ENCODE data around the gene IKBKE.

Gene IKBKE

DNA sequence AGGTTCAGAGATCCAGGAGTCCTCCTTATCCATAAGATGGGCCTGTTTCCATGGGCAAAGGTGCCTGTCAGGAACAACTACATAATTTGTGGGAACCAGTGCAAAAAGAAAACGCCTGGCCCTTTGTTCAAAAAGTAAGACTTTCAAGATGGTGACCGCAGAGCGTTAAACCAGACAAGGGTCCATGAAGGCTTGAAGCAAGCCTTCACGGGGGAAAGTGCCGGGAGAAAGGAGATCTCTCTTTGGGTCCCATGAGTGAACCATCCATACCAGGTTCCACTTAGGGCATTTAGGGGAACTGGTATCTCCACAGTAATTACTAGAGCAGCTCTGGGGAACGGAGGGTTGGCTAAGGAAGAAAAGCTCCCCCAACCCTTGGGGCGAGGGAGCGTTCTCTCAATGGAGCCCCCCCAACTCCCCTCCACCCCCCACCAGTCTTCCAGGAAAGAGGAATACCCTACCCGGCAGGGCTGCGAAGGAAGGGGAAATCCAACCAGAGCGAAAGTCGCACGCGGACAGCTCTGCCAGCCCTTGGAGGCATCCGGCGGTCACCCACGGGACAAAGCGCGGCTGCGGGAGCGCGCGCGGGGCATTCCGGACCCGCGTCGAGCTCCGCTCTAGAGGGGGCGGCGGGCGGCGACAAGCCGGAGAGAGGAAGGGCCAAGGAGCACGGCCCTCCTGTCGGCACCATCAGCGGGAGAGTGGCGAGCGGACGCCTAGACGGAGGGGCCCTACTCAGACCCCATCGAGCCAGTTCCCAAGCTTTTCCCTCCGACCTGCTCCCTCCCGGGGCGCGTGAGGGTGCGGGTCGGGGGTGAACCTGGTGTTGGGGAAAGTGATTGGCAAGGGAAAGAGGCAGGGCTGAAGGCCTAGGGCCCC is 36.4 kb downstream of the IKBKE start:
- peak; percentile 59 for DNase-seq (ENCODE audit: low spot score)
- in situ Hi-C loops (cut with MboI; ENCODE audit: low pct_unique_long_range_greater_than_20kb, low sequenced_read_pairs, unreplicated experiment), result no loop called here
- TF ChIP-seq, protein P1, sequence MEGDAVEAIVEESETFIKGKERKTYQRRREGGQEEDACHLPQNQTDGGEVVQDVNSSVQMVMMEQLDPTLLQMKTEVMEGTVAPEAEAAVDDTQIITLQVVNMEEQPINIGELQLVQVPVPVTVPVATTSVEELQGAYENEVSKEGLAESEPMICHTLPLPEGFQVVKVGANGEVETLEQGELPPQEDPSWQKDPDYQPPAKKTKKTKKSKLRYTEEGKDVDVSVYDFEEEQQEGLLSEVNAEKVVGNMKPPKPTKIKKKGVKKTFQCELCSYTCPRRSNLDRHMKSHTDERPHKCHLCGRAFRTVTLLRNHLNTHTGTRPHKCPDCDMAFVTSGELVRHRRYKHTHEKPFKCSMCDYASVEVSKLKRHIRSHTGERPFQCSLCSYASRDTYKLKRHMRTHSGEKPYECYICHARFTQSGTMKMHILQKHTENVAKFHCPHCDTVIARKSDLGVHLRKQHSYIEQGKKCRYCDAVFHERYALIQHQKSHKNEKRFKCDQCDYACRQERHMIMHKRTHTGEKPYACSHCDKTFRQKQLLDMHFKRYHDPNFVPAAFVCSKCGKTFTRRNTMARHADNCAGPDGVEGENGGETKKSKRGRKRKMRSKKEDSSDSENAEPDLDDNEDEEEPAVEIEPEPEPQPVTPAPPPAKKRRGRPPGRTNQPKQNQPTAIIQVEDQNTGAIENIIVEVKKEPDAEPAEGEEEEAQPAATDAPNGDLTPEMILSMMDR (IDR thresholded peaks at IDR 0.05; ENCODE audit: extremely low read depth, insufficient read depth, missing control alignments), result no peak

DNA sequence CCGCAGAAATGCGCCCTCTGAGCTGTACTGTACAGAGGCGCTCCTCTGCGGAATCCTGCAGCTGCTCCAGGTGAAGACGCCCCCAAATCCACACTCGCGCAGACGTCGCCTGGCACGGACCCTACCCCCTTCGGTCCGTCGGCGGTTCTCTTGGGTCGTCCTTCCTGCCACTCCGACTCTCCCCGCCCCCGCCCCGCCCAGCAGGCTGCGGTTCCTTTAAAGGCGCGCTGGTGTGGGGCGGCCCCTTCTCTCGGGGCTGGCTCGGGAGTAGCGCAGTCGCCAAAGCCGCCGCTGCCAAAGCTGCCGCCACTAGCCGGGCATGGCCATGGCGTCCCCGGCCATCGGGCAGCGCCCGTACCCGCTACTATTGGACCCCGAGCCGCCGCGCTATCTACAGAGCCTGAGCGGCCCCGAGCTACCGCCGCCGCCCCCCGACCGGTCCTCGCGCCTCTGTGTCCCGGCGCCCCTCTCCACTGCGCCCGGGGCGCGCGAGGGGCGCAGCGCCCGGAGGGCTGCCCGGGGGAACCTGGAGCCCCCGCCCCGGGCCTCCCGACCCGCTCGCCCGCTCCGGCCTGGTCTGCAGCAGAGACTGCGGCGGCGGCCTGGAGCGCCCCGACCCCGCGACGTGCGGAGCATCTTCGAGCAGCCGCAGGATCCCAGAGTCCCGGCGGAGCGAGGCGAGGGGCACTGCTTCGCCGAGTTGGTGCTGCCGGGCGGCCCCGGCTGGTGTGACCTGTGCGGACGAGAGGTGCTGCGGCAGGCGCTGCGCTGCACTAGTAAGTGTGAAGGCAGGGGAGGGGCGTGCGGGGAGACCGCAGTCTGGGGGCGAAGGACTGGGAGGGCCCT is 37.2 kb downstream of the IKBKE start, which contains the start of gene RASSF5:
TSS of gene RASSF5 (plus strand) at position 248 of the 846 bp plus-strand sequence. CDS start at position 320, 72 bp downstream.
- in situ Hi-C loops (cut with MboI; ENCODE audit: low pct_unique_long_range_greater_than_20kb, low sequenced_read_pairs, unreplicated experiment), result no loop called here
- peak; percentile 92 for DNase-seq (ENCODE audit: low spot score)
- TF ChIP-seq, protein P1 (IDR thresholded peaks at IDR 0.05; ENCODE audit: extremely low read depth, insufficient read depth, missing control alignments), result no peak

DNA sequence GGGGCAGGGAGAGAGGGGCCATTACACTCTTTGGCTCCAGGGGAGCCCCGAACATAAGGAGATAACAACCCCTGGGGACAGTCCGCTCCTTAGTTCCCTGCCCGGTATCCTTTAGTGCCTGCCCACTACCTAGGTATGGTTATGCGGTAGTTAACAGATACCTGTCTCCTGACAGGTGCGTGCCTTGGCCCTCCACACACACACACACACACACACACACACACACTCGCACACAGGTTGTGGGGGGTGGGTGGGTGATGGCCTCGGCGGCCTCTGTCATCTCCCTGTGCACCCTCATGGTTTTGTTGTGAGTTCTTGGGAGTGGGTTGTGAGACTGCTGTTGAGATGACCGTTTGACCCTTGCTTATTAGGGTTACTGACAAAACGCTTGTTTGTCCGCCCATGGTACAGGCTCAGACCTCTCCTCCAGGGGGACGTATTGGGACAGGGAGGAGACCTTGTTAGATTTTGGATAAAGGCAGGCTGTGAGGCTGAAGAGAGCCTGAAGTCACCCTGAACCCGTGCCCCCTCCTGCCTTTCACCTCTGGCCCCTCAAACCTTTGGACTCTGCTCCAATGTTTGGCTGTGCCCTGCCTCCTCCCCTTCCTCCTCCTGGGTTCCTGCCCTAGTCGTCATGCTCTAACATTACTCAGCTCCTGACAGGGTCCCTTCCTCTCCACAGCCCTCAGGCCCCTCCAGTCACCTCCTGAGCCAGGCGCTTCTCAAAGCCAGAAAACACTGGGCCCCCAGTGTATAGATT is 38.0 kb downstream of the IKBKE start:
- in situ Hi-C loops (cut with MboI; ENCODE audit: low pct_unique_long_range_greater_than_20kb, low sequenced_read_pairs, unreplicated experiment), result no loop called here
- DNase-seq (ENCODE audit: low spot score), result no peak
- TF ChIP-seq, protein P1 (IDR thresholded peaks at IDR 0.05; ENCODE audit: extremely low read depth, insufficient read depth, missing control alignments), result no peak

DNA sequence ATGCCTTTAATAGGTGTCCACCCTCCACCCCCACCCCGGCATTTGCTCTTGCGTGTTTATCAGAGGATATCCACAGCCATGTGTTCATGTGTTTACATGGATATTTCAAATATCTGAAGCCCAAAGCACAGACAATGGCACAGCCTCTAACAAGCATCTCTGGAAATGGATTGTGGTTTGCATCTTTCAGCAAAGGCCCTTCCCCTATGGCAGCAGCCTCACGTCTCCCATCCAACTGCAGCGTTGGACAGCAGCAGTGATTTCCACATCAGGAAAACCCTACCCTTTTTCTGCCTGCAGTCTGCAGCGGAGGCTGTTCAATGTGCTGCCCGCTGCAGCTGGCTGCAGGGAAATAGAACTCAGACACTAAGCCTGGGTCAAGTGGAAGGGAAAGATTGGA is 38.7 kb downstream of the IKBKE start:
- no peak for DNase-seq (ENCODE audit: low spot score)
- TF ChIP-seq, protein P1 (IDR thresholded peaks at IDR 0.05; ENCODE audit: extremely low read depth, insufficient read depth, missing control alignments), result no peak
- in situ Hi-C loops (cut with MboI; ENCODE audit: low pct_unique_long_range_greater_than_20kb, low sequenced_read_pairs, unreplicated experiment), result no loop called here

DNA sequence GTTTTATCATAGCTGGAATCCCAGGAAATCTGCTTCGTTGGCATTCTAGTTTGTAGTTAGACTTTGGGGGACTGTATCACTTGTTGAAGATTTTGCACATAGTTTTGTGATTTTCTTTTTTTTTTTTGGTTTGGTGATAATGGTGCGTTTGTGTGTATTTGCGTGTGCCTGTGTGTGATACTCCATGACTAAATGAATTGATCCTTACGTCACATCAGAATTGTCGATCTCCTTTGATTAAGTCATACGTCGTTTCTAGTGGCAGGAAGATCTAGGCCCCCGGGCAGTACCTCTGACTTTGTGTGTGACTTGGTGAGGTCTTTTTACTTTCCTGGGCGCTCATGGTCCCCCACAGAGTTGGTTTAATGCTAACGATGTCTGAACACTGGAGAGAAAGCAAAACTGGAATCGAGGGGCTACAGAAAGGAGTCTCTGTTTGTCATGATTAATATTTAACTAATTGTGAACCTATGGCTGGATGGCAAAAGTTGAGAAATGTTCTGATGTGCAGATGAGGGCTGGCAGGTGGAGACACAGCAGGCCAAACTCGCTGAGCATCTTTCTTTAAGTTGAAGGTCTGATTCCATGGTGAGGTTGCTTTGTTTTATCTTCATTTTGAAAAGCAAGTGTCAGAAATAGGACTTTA is 39.5 kb downstream of the IKBKE start:
- in situ Hi-C loops (cut with MboI; ENCODE audit: low pct_unique_long_range_greater_than_20kb, low sequenced_read_pairs, unreplicated experiment), result no loop called here
- TF ChIP-seq, protein P1 (IDR thresholded peaks at IDR 0.05; ENCODE audit: extremely low read depth, insufficient read depth, missing control alignments), result no peak
- DNase-seq (ENCODE audit: low spot score), result no peak
